Upper lobe of right lung (tissue), 1 donor: ENCODE data around the gene LMOD2. TPM values are rescaled to one million over a fixed set of nuclear protein-coding genes. Genes with fewer than 3 reads are reported as not detected.

Source experiments
- ATAC-seq: fragments of 200-7000 bp; cut with Tn5 transposase; one replicate; pipeline ENCODE4 v1.9.1; 2020; ENCODE audit warnings: mild to moderate bottlenecking, moderate library complexity
- DNase-seq: peaks from one replicate; pipeline ENCODE4 v3.0.0-alpha.2; 2020
- H3K27ac ChIP-seq: fragments of 200-600 bp; one replicate; pipeline ENCODE4 v1.8.0; 2022
- H3K27me3 ChIP-seq: fragments of 200-600 bp; one replicate; pipeline ENCODE4 v1.8.0; 2022; ENCODE audit warnings: mild to moderate bottlenecking
- H3K36me3 ChIP-seq: fragments of 200-600 bp; one replicate; pipeline ENCODE4 v1.8.0; 2022
- H3K4me1 ChIP-seq: fragments of 200-600 bp; one replicate; pipeline ENCODE4 v1.8.0; 2022
- H3K4me3 ChIP-seq: fragments of 200-600 bp; one replicate; pipeline ENCODE4 v1.8.0; 2022; ENCODE audit warnings: mild to moderate bottlenecking
- H3K9me3 ChIP-seq: fragments of 200-600 bp; one replicate; pipeline ENCODE4 v1.8.0; 2022
- intact Hi-C: fragments of 100-400 bp; cut with DNase I; formaldehyde crosslinking; loops from one replicate; pipeline ENCODE4 v1.11.0; 2022
- total RNA-seq: library from RNA; stranded (reverse); fragmentation: NEBNext Ultra II Directional; extraction: Animal tissue kit (Norgen Biotek cat#: 25700); gene quantifications from one replicate; pipeline ENCODE4 v1.2.1, GENCODE V29; 2021
- TF ChIP-seq, protein P1 (sequence below): fragments of 200-600 bp; IDR thresholded peaks from one replicate; pipeline ENCODE4 v1.8.0; 2022; ENCODE audit warnings: antibody characterized with exemption
- donor health status: DM: no; HTN: yes; CAD: no; lungs with severe emphysema.

The LMOD2 gene
- total RNA-seq, 1 donor from 2014 or later = 0.17 TPM

DNA sequence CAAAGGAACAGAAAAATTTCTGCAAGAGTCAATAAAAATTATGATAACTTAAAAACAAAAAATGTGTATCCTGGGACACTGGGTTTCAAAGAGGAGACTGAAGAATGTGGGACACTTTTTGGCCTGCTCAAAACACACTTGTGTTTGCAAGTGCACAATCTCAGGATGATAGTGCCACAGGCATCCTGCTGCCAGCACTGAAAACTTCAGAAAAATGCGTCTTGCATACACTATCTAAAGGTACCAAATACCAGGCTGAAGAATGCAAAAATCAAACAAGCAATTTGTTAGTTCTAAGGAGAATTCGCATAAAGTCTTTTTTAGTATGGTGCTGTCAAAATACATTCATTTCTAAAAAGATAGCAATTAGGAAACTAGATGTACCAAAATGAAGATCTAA is 55.0 kb downstream of the LMOD2 start:
- Histone ChIP-seq H3K4me3 (no peak overlapping the region), H3K36me3 (peaks cover 34% of the 10 kb centered on the region), H3K9me3 (no peaks in the 10 kb centered on the region), H3K27me3 (no peaks in the 10 kb centered on the region), H3K27ac (no peak overlapping the region), H3K4me1 (peaks cover 37% of the 10 kb centered on the region)
- DNase-seq = no peak
- ATAC-seq = no peak
- intact Hi-C loops = no loop called here
- TF ChIP-seq, protein P1, sequence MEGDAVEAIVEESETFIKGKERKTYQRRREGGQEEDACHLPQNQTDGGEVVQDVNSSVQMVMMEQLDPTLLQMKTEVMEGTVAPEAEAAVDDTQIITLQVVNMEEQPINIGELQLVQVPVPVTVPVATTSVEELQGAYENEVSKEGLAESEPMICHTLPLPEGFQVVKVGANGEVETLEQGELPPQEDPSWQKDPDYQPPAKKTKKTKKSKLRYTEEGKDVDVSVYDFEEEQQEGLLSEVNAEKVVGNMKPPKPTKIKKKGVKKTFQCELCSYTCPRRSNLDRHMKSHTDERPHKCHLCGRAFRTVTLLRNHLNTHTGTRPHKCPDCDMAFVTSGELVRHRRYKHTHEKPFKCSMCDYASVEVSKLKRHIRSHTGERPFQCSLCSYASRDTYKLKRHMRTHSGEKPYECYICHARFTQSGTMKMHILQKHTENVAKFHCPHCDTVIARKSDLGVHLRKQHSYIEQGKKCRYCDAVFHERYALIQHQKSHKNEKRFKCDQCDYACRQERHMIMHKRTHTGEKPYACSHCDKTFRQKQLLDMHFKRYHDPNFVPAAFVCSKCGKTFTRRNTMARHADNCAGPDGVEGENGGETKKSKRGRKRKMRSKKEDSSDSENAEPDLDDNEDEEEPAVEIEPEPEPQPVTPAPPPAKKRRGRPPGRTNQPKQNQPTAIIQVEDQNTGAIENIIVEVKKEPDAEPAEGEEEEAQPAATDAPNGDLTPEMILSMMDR = no peak

DNA sequence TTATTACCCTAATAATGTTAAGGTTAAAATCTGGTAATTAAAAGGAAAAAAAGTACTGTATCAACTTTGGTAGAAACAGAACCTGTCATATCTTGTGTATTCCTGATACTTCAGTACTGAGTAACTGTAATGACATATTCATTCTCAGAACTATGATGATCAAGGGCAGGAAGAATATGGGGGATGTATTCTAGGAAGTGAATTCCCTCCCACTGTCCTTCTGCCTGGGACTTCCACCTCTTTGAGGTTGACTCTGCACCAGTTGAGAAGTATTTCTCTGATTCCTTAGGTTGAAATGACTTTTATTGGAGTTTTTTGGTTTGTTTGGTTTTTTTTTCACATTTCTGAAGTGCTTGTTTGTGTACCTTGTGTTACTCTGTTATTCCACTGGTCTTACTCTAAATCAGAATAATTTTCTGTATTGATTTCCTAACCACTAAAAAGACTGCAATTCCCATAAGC is 56.2 kb downstream of the LMOD2 start:
- DNase-seq (no peak), ATAC-seq (peak; percentile 64)
- H3K27me3 ChIP-seq = no peaks in the 10 kb centered on the region
- peaks cover 23% of the 10 kb centered on the region for H3K36me3 ChIP-seq
- TF ChIP-seq, protein P1 = no peak
- H3K4me1 ChIP-seq = peaks cover 37% of the 10 kb centered on the region
- H3K9me3 ChIP-seq = no peaks in the 10 kb centered on the region
- intact Hi-C loops = no loop called here
- H3K27ac ChIP-seq = peak overlapping the region; percentile 2
- no peak overlapping the region for H3K4me3 ChIP-seq

DNA sequence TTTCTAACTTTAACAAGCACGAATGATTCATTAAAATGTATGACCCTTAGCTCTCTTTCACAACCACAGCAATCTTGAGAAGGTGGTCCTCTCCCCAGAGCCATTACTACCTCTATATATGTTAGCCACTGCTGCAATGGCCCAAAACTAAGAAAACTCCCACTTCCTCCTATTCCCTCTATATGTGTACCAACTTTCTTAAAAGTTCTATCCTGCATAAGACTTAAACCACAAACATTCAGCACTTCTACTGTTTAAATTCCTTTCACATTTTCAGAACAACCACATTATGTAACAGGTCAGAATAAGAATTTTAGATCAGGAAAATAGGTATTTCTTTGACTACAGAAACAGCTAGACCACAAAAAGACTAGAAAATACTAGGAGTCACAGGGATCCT is 57.0 kb downstream of the LMOD2 start:
- DNase-seq = no peak
- H3K36me3 ChIP-seq = peaks cover 15% of the 10 kb centered on the region
- TF ChIP-seq, protein P1 = no peak
- no peak overlapping the region for H3K4me3 ChIP-seq
- H3K4me1 ChIP-seq = peaks cover 37% of the 10 kb centered on the region
- intact Hi-C loops = no loop called here
- no peaks in the 10 kb centered on the region for H3K27me3 ChIP-seq
- H3K9me3 ChIP-seq = no peaks in the 10 kb centered on the region
- ATAC-seq = peak; percentile 53
- H3K27ac ChIP-seq = no peak overlapping the region

Other genes with a start within 250 kb of the LMOD2 start
- 0.75 TPM for gene IQUB, start 121.3 kb upstream of the LMOD2 start, total RNA-seq
- 67.1 TPM for gene NDUFA5, start 98.0 kb upstream of the LMOD2 start, total RNA-seq
- not detected for gene ASB15, start 54.0 kb upstream of the LMOD2 start, total RNA-seq
- 40.0 TPM for gene WASL, start 93.1 kb downstream of the LMOD2 start, total RNA-seq
- gene HYAL4, start 189.3 kb downstream of the LMOD2 start, total RNA-seq = not detected